AG20443 (cell line): ENCODE results near the gene ARF5.

Source experiments
- DNase-seq: peaks from one replicate; pipeline ENCODE4 v3.0.0; 2012; ENCODE audit warnings: low spot score, mixed read lengths

ARF5 gene

DNA sequence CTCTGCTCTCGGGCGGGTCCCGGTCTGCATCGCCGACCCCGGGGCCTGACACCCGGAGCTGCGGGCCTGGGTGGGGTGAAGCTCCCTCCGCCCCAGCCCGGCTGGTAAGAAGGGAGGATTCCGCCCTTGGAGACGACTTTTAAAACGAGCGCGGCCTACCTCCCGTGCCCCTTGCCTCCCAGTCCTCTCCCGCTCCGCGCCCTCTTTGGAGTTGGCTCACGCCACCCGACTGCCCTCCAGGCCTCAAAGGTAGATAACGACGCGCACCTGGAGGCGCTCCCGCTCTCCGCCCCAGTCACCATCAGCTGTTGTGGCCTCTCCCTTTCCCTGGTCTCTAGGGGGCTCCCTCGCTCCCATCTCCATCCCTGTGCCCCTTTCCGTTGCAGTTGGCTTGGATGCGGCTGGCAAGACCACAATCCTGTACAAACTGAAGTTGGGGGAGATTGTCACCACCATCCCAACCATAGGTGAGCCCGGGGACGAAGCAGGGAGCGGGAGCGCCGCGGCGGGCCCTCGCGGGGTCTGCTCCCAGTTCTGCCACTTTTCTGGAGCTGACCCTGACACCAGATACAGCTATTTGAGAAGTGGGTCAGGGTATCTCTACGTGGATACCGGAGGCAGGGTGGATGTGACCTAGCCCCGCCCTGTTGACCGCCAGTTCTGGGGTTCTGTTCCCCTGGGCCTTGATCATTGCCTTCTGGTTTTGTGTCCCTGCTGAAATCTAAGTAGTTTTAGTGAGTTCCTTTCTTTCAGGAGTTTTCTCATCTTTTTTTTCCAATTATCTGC is 679 bp downstream of the ARF5 start:
- DNase-seq = peak; percentile 71

DNA sequence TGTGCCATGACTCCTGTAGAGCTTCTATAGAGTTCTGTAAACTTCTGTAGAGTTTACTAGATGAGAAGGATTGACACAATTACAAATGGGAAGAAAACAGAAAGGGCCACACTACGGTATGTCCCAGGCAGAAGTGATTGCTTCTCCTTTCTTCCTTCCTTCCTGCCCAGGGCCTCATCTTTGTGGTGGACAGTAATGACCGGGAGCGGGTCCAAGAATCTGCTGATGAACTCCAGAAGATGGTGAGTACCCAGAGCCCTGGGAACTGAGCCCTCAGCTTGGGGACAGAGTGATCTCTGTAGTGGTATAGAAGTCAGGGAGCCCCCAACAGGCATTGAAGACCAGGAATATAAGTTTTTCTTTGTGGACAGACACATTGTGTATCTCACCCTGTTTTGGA is 1.7 kb downstream of the ARF5 start:
- no peak for DNase-seq

DNA sequence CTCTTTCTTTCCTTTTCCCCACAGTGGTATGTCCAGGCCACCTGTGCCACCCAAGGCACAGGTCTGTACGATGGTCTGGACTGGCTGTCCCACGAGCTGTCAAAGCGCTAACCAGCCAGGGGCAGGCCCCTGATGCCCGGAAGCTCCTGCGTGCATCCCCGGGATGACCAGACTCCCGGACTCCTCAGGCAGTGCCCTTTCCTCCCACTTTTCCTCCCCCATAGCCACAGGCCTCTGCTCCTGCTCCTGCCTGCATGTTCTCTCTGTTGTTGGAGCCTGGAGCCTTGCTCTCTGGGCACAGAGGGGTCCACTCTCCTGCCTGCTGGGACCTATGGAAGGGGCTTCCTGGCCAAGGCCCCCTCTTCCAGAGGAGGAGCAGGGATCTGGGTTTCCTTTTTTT is 3.0 kb downstream of the ARF5 start:
- DNase-seq = no peak

DNA sequence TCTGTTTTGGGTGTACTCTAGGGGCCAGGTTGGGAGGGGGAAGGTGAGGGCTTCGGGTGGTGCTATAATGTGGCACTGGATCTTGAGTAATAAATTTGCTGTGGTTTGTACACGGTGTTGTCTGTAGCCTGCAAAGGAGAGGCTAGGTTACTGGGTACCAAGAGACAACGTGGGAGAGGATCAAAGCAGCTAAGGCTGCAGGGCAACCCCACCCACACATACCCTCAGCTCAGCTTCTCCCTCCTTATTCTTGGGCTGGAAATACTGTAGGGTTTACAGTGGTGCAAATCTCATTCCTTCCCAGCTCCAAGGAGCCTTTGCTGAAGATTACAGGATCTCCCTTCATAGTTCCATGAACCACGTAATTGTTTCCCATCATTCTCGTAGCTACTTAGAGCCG is 3.4 kb downstream of the ARF5 start:
- no peak for DNase-seq

DNA sequence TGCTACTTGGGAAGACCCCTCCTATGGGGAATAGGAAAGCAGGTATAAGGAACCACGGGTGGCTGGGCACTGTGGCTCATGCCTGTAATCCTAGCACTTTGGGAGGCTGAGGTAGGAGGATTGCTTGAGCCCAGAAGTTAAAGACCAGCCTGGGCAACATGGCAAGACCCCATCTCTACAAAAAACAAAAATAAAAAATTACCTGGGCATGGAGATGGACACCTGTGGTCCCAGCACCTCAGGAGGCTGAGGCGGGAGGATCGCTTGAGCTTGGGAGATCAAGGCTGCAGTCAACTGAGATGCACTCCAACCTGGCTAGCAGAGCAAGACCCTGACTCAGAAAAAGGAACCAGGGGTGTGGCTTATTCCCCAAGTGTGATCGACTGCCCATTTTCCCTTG is 4.3 kb downstream of the ARF5 start:
- DNase-seq = no peak

DNA sequence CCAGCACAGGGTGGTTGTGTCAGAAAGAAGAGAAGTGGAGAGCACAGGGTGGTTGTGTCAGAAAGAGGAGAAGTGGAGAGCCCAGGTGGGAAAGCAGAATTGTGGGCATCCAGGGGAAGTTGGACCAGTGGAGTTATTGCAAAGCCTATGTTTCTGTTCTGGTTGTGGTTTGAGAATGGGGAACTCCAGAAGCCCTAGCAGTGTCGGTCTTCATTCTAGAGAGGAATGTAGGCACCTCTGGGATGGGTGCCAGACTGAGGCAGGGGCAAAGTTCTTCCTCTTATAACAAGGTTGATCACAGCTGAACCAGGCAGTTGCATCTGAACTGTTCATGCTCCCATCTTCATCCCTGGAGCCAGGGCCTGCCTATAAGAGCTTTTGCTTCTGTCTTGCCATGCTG is 6.3 kb downstream of the ARF5 start:
- no peak for DNase-seq

DNA sequence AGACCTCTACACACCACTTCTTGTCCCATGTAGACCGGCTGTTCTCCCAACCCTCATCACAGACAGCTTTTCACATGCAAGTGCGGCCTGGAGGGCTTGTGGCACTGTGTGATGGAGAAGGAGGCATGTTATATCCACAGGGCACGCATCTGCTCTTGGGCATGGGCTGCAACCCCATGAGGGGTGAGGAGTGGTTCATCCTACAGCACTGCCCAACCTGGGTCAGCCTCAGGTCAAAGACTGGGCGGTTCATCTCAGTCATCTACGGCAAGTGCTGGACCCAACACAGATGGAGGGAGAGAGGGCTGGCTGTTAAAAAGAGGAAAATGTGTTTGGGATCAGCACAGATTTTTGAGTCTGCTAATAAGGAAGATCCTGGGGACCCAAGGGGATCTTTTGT is 7.5 kb downstream of the ARF5 start:
- no peak for DNase-seq

DNA sequence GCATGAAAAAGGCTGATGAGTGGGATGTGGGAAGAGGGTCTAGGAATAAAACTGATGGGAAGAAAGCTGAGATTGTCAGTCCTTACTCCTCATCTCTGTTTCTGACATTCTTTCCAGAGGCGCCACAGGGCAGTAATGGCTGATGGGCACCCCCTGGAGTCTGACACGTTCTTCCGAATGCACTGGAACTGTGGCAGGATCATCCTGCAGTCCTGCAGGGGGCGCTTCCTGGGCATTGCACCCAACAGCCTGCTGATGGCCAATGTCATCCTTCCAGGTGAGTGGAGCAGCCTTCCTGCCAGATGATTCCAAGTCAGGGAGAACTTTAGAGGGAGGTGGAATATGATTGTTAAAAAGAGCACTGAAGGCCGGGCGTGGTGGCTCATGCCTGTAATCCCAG is 10.1 kb downstream of the ARF5 start:
- no peak for DNase-seq

DNA sequence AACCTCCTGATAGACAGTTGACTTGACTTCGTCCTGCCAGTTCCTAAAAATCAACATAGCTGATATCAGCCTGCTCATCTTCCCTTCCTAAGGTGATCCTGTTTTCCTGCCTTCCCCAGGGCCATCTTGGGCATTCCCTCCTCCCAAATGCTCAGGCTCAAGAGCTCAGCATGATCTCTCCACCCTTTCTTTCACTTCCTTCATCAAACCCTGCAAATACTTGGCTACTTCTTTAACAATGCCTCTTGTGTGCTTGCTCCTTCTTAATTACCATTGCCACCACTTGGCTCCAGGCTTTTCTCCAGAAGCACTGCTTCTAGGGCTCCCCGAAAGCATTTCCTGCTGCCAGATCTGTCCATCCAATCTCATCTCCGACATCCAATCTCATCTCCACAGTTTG is 12.7 kb downstream of the ARF5 start:
- no peak for DNase-seq

DNA sequence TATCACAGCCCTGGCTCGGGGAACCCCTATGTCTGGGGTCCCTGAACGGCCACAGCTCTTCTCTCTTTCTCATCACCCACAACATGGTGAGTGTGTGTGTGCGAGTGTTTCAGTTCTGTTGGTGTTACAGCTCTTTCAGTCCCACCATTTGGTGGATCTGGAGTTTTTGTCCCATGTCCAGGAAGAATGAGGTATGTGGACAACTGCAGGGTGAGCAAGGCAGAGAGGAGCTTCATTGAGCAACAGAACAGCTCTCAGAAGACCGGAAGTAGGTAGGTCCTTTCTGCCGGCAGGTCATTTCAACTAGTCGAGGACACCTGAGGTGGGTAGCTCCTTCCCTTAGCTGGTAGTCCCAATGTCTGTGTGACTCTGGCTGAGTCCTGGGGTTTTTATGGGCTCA is 20.2 kb downstream of the ARF5 start:
- DNase-seq = no peak

DNA sequence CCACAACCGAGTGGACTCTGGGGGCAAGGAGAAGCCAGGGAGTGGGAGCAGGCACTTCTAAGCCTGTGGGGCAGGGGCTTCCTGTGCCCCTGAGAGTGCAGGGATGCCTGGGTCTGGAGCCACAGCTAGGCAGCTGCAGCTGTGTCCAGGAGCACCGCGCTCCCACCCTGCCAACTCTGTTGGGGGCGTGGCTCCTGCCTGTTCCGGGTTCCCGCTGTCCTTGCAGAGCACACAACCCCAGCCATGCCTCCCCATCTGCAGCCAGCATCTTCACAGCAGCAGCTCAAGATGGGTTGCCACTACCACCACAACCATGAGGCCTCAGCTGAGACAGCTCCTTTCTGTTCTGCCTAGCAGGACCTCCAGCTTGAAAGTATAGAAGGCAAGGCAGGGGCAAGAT is 21.1 kb downstream of the ARF5 start:
- DNase-seq = no peak

DNA sequence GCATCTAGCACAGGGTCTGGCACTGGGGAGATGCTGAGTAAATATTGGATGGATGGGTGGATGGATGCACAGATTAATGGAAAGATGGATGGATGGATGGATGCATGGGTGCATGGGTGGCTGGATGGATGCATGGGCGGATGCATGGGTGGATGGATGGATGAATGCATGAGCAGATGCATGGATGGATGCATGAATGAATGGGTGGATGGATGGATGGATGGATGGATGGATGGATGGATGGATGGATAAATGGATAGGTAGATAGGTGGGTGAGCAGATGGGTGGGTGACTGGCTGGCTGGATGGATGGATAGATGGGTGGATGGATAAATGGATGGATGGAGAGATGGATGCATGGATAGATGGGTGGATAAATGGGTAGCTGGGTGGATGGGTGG is 24.1 kb downstream of the ARF5 start:
- DNase-seq = no peak

DNA sequence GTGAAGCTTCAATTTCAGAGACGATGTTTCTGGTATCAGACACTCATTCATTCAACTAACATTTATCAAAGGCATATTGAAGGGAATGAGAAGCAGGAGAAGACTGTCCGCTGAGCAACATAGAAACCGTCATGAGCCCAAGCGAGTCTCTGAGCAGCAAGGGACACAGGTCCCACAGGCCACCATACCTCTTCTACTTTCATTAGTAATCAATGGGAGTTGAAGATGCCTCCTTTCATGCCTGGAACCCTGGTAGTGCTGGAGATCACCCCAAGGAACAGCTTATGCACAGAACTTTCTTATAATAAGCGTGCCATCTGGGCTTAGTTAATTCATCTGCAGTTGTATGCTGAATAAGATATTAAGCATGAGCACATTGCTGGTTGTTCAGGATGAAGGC is 28.5 kb downstream of the ARF5 start:
- no peak for DNase-seq

DNA sequence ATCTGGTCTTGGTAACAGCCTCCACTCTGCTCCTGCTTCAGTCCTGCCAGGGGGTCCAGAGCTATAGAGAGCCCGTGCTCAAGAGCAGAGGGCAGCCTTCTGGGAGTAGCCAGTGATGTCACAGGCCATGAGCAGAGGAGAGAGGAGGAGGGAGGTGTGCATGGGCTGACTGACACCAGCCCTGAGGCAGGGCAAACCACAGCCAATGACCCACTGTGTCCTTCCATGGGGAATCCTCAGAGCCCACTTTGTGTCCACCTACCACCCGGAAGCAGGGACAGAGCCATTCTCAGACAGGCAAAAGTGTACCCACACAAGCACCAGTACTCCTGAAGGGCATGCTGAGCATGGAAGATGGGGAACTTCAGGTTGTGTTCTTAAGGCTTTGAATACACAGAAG is 29.8 kb downstream of the ARF5 start, which contains the start of gene PAX4:
Gene PAX4 (minus strand): TSS at position 101 of the 400 bp plus-strand sequence. CDS start 2,214 bp downstream, outside the sequence.
- DNase-seq = no peak

DNA sequence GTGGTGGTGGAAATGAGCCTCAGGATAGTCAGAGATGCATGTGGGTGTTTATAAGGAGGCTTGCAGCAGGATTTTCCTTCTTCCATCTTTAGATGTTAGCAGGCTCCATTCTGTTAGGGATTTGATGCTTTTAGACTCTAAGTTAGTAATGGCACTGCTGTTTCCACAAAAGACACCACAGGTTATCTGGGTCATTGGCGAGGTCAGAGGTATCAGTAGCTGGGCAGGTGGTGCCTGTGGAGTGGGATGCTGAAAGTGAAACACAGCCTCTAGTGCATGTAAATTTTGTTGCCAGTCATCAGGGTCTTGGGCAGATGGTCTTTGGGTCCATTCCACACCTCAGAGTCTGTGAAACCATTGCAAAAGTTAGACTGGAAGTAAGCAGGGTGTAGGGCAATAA is 30.6 kb downstream of the ARF5 start:
- DNase-seq = no peak

DNA sequence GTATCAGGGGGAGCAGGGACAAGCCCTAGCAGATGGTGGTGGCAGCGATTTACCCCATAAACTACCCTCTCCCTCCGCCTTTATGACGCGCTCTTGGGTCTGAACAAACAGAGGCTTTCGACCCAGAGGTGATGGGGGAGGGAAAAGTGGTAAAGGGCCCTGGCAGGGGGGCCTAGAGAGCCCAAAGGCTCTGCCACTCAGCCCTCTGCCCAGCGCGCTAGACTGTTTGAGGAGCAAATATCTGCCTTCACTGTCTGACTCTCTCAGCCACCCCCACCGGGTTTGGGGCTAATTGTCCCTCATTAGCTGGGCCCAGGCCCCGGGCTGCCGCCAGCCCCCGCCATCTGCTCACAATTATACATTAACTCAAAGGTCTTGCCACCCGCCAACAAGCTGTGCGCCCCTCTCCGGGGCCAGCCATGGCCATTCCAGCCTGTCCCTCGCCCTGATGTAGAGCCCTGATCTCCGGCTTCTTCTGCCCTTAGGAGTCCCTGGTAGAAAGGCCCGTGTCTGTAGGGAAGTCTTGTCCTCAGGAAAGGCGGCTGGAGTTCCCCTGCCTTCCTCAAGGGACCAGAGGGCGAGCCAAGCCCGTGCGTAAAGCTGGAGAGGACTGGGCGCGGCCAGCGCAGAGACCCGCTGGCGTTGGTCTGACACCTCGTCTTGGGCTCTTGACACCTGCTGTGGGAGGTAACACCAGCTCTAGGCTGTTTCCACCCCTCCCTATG is 31.6 kb downstream of the ARF5 start:
- peak; percentile 8 for DNase-seq

DNA sequence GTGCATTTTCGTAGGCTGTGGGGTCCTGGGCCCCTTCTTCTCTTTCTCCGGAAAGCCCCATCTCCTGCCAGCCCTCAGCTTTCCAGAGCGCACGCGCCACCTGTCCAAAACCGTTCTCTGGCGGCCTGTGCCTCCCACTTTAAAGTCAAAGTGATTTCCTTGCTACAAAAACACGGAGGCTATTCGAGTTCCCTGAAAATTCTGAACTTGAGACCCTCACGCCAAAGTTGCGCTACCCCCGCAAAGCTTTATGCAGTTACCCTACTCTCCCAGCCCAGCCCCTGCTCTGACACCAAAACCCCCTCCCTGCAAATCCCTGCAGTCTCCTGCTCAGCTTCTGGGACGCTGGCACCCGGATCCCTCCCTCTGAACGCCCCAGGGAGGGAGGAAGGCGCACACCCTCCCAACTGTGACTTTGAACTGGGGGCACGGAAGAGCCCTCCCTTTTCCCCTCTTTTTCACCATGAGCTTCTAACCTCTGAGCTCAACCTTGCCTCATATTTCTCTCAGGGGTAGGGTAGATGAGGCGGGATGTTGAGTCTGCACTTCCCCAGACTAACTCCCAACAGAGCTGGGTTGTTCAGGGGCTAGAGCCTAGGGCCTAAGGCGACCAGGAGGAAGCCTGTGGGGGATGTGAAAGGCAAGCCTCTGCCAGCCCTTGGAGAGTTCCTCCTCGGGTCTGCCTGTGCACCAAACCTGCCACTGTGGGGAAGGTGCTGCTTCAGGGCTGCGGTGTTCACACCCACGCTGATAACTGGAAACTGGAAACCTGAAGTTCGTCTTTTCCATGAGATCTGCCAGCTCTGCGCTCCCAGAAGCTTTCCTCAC is 32.4 kb downstream of the ARF5 start:
- peak; percentile 13 for DNase-seq

DNA sequence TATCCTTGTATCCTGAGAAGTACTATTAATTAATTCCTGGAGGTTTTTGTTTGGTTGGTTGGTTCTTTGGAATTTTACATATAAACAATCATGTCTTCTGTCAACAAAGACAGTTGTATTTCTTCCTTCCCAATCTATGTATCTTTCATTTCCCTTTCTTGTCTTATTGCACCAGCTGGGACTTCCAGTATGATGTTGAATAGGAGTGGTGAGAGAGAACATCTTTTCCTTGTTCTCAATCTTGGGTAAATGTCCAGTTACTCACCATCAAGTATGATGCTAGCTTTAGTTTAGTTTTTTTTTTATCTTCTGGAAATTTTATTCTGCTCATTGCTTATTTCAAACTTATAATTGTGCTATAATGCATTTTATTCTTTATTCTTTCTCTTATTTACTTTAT is 37.1 kb downstream of the ARF5 start:
- no peak for DNase-seq

DNA sequence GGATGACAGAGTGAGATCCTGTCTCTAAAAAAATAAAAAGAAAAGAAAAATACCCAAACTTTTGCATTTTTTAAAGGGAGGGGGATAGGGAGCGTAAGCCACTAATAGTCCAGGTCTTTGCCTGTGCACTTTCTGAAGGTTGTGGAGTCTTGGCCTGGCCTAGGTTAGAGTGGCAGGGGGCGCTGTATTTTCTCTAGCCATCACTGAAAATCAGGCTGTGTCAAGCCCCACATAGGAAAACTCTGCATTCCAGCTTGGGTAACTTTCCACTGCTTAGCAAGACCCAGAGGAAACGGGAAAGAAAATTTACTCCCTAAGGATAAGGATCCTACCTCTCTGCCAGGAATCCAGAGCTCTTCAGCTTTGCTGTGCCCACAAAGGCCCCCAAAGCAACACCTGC is 40.2 kb downstream of the ARF5 start:
- peak; percentile 9 for DNase-seq

DNA sequence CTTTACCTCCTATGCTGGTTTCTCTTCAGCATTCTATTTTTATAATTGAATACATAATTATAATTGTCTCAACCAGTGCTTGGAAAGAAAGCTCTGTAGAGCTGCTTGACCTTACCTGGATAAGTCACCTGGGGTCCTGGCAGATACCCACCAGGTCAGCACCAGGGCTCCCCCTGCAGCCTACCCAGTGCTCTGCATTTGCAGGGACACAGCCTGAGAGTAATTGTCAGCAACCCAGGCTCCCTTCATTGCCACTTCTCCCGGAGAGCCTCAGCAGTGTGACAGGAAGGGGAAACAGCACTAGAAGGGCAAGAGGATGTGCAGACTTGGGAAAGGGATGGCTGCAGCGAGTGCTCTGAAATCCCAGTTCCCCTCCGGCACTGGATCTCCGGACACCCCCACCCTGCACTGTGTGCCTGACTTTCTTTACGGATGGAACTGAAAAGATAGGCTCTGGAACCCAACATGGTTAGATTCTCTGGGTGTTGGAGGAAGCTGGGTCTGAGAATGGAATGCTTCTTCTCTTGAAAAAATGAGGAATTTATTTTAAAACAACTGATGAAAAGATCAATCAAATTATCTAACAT is 41.1 kb downstream of the ARF5 start:
- DNase-seq = peak; percentile 32

DNA sequence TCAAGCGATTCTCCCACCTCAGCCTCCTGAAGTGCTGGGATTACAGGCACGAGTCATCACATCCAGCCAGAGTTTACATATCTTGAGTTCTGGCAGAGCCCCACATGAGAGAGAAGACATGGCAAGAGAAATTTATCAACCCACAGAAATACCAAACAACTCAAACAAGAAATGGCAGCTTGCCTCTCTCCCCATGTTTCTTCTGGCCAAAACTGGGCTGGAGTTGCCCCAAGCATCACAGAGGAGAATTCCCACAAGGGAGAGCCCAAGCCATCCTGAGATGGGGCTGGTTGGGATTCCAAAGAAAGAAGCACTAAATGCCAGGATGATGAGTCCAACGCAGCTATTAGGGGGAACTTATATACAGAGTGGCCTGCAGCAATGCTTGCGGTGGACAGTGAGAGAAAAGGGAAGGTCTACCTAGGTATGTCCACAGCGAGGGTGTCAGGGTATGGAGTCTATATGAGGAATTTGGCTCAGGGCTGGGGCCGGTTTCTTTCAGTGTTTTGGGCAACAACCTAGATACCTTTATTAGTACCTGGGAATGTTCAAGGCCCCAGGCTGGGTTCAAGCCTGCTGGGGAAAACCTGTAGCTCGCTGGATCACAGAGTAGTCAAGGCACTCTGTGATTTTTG is 44.2 kb downstream of the ARF5 start:
- peak; percentile 62 for DNase-seq
